GM19467 (cell line): ENCODE results near the gene BCR.

ENCODE experiments used
- ATAC-seq: cut with Tn5 transposase; IDR thresholded peaks from one replicate; pipeline ENCODE4 v1.9.1; 2021; ENCODE audit warnings: mild to moderate bottlenecking, moderate library complexity; ENCODE audit not compliant: unreplicated experiment

Gene BCR

DNA sequence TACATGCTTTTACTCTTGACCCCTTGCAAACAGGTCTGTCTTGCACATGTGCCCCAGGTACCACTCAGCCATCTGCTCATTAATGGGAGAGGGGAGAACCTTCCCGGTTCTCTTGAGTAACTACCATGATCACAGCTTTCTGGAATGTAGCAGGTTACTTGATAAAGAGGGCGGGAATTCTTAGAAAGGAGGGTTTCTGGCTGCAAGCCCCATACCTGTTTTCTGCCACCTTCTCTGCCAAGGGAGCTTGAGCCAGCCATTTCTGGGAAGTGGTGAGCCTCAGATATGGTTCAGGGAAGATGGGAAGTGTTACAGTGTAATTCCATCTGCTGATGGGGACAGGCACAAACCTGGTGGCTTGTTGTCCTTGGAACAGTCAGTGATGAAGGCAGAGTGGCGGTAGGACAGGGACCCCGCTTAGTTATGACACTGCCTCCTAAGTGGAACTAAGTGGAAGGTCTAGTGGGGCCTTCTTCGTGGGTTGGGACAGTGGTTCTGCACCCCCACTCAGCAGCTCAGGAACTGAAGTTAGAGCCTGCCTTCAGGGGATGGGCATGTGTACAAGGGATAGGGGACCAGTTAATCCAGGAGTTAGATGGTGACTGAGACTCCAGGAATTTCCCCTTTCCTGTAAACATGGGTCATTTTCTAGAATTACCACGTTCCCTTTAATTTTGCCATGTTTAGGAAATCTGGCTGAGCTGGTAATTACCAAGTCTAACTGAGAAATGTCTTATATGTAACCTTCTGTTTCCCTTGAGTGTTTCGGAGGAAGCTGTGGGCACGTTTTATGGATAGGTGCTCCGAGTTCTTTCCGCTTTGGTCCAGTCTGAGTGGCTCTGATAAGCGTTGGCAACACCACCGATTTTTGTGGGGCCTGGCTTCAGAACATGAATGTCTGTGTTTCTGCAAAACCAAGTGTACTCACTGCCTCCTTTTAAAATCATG lies 35.3 kb downstream of the BCR start:
- no peak for ATAC-seq

DNA sequence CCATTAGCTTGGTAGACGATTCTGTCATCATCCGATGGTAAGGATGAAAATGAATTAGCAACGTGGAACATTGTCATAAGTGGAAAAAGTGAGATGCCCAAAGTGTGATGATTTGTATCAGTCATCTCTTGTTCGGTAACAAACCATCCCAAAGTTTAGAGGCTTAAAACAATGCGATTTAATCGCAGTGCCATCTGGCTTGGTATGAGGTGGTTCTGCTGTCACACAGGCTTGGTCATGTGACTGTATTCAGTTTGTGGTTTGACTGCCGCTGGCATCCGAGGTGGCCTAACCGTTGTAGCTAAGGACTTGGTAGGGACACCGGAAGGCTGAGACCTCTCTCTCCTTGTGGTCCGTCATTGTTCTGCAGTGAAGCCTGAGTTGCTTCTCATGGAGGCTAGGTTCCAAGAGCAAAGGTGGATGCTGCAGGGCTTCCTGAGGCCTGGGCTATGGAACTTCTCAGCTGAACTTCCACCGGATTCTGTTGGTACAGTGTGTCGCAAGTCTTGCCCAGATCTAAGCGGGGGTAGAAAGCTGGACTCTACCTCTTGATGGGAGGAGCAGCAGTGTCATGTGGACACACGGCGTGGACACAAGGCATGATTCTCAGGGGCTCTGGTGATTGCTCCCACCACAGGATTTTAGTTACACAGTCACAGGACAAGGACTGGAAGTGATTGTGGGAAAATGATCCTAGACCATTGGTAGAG lies 36.3 kb downstream of the BCR start:
- no peak for ATAC-seq

DNA sequence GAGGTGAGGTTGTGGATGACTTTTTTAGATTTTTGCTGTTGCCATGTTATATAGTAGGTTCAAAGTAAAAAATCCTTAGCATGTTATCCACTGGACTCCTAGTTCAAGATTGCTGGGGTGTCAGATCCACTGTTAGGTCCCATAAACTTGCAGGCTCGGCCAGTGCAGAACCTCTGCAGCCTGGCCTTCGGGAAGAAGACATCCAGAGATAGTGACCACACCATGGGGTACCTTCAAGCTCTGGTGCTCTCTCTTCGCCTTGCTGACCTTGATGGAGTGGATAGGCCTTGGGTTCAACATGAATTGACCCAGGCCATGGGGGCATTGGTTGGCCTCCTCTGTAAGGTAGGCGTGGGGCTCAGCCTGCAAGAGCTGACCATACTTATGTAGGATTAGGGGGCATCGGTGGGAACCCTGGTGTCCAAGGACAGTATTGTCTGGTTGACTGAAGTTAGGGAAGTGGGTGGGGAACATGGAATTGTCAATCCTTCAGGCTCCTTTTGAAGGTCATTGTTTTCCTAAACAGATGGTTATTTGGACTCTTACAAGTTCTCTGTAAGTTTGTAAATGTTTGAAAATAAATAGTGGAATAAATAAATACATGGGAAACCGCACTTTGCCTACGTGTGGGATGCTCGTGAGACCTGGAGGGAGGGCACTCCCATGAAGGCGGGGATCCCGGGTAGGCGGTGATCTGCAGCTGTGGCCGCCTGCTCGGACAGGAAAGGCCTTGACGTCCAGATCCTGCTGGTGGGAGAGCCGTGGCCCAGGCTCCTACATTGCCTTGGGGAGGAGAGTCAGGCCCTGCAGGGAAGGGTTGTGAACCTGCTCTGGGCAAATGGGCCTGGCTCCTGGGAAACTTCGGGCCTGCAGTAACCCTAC lies 37.1 kb downstream of the BCR start:
- no peak for ATAC-seq

DNA sequence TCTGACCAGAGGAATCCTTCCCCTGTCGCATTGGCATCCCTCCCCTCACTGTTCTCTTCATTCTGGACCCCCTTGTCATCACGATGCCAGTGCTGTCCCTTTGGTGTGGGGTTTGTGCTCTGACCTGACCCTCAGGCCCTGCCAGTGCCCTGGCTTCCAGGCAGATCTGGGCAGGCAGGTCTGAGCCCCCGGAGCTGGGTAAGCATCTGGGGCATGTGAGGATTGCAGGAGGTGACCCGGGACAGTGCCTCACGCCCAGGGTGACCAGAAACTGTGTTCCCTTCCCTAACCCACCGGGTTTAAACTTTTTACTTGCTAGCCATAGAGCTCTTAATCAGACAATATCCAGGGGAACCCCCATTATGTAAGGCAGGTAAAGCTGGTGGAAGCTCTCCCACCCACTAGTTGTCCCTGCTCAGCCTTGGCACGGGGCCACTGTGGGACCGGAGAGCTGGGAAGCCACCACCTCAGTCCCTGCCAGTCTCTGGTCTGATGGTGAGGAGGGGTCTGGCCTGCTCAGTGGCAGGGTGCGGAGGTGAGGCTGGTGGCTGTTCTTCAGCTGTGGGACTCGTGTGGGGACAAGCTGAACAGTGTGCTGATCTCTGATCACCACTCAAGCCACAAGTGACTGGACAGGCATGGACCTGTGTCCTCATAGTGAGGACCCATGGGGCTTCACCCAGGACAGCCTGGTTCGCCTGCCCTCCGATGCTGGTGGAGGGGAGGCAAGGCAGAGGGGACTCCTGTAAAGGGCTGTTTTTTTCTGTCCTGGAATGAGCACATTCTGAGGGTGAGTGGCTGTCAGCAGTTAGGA lies 38.0 kb downstream of the BCR start:
- ATAC-seq: no peak

DNA sequence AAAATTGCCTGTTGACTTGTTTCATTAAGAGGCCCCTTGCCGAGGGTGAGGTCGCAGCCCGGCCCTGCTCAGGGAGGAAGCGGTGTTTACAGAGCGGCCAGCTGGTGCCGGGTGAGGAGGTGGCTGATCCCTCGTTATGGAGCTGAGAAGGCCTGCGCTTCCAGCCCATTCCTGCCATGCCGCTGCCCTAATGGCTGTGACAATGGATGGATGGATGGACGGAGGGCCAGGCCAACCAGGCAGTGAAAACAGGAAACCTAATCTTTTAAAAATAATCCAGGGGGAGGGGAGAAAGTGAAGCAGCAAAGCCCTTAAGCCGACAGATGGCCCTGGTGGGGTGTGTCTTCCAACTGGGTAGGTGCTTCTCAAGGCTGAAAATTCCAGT lies 38.5 kb downstream of the BCR start:
- no peak for ATAC-seq

DNA sequence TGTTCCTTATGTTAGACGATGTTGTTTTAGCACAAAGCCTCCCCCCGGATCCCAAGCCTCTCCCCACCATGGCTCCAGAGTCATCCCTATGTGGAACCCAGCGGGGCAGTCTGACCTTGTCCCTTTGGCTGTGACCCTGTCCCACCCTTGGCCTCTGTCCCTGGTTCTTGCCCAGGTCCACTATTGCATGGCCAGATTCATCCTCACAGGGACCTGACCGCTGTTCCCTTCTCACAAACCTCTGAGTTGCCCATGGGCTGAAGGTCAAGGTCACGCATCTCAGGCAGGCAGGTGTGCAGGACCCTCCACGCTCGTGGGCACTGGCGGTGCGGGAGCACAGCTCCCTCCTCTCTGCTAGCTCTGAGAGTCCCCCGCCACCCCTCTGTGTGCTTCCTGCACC lies 39.0 kb downstream of the BCR start:
- ATAC-seq: no peak

DNA sequence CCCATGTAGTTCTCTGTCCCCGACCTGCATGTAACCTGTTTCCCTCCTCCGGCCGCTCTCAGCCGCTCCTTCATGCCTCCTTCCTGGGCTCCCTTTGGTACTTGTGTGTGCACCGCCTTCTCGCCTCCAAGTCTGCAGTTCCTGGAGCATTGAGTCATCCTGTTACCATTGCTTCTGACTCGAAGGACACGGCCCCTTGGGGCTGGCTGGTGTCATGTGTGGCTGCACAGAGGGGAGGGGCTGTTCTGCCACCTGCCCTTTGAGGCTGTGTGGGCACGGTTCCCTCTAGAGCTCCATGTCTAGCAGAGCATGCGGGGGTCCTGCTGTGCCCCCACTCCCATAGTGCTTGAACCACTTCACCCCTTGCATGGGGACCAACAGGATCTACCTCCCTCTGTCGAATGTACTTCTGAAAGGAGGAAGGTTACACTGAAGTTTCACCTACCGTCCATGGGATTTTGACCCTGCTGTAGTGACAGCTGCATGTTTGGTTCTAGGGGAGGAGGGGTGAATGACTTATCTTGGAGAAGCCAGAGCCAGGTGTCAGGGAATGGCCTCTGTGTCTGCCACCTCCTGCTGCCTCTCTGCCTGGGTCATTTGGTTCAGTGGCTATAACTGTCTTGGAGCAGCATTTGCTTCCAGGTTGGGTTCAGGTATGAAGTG lies 39.6 kb downstream of the BCR start:
- no peak for ATAC-seq

DNA sequence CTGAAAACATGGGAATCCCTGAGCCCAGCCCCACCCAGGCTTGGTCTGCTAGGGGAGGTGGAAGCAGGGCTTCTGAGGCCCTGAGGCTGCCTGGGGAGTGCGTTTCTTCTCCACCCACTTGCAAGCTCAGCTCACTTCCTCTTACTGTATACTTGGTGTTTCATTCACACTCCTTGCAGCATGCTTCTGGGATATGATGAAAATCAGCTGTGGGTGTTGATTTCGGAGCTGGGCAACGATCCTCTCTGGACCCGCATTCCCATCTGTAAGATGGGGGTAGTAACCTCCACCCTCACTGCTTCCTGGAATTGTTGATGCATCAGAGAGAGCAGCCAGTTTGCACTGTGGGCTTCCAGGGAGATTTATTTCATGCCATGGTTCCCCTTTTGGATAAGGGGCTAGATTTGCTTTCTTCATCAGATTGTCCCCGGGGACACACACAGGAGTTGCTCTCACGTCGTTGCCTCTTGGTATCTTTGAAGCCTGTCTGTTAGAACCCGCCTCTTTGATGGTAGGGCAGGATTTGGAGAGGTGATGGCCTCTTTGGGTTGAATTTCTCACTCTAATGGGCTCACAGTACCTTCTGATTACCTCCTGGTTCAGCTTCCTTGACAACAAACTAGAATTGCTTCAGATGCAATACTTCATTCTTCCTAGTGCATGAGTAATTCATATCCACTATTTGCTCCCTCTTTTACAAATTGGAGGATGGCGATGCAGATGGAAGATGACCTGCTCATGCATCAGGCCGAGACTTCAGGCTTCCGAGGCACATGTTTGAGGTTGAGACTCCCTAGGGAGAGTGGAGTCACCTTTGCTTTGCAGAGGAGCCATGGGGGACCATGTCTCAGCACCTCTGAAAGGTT lies 40.4 kb downstream of the BCR start:
- ATAC-seq: no peak

DNA sequence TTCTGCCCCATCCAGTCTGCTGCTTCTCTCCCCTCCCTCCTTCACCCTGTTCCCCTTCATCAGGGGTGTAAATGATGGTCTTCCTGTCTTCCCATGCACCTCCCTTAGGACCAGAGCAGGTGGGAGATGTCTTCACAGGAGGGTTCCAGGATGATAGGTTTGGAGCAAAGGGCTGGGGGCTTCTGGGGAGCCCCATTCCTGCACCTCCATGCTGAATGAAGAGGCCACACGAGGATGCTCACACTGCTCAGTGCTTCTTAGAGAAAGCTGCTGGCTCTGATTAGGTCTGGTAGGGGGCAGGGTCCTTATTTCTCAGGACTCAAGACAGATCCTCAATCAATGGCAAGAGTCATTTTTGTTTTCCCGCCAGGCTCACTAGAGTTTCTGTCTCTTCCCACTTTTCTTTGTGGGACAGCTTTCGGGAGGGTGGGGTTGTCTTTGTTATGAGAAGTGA lies 41.1 kb downstream of the BCR start:
- ATAC-seq: no peak

DNA sequence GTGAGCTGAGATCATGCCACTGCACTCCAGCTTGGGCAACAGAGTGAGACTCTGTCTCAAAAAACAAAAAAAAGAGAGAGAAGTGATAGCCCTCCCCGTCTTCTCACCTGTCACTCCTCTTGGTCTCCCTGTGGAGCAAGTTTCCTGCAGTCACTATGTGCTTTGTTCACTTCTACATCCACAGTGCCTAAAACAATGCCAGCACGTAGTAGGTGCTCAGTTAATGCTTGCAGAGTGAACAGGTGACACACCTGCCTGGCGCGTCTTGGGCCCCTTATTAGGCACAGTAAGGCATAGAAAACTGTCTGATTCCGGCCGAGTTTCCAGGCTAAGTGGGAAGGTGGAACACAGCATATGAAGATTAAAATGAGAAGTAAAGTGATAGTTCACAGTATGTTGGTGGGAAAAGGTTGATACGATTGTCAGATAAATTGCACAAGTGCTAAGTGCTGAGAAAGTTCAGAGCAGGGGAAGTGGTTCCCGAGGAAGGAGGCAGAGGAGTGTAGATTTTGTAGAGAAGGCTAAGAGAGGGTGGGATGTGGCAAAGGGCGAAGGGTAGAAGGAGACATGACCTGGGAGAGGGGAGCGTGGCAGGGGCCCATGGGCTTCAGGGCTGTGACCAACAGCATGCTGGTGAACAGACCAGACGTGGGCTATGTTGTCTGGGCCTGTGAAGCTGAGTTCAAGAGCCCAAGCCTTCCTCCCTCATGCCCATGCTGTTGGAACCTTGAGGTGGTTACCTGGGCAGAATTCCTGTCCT lies 41.9 kb downstream of the BCR start:
- ATAC-seq: no peak

DNA sequence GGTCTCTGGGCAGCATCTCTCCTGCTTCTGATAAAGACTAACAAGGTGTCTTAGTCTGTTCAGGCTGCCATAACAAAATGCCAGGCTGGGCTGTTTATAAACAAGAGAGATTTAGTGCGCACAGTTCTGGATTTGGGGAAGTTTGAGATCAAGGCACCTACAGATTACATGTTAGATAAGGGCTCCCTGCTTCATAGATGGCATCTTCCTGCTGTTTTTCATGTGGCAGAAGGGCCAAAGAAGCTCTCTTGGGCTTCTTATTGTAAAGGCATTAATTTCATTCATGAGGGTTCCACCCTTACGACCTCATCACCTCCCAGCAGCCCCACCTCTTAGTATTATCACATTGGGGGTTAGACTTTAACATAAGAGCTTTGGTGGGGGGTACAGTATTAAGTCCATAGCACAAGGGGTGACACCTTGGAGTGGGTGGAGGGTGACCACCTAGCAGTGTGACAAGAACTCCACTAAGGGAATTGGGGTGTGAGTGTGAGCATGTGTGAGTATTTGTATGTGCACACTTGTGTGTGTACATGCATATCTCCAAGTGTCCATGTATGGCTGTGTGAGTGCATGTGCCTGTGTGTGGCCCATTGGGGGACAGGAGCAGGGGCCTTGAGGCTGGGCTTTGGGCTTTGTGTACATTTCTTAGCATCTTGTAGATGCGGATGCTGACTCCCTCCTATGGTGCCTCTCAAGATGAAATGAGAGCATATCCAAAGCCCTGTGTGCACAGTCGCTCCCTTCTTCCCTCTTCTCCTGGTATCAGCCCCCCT lies 42.7 kb downstream of the BCR start:
- no peak for ATAC-seq

DNA sequence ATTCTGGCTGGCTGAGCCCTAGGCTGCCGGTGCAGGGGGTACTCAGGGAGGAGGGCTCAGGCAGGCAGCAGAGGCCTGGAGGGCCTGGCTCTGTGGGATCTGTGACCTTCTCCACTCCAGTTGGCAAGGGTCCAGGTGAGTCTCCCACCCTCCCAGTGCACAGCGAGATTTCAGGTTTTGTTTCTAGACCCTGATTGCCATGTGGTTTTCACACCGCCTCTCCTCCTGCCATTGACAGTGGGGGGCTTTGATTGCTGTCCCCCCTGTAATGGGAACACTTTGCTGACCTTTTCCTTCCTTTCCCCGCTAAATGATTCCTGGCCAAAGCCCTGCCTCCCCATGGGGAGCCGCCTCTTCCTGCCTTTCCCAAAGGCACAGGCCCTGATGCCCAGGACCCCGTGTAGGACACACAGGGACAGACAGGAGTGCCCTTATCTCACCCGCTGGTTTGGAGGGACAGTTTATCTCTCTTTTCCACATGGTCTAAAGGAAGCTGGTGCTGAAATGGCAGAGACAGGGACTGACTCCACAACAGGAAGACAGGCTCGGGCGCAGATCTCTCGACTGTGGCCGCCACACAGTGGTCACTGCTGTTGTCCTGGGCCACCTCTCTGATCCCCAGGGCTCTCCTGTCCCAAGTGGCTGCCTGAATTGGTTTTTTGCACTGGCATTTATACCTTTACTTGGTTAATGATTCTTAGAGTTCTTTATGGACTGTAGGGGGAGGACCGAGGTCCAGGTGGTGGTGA lies 43.4 kb downstream of the BCR start:
- ATAC-seq: no peak

DNA sequence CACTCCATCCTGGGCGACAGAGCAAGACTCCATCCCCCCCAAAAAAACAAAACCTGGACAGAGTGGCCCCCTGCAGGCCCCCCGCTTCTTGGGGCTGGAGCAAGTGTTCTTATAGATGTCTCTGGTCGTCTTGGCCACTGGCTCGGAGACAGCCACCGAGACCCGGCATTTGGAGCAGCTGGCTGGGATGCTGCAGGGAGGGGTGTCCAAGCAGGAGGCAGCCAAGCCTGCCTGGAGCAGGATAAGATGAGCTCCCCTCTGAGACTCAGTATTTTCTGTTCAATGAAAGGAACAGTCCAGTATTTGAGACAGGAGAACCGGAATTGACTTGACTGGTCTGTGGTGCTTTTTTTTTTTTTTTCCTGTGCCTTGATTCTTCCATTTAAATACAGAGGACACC lies 44.5 kb downstream of the BCR start:
- no peak for ATAC-seq

DNA sequence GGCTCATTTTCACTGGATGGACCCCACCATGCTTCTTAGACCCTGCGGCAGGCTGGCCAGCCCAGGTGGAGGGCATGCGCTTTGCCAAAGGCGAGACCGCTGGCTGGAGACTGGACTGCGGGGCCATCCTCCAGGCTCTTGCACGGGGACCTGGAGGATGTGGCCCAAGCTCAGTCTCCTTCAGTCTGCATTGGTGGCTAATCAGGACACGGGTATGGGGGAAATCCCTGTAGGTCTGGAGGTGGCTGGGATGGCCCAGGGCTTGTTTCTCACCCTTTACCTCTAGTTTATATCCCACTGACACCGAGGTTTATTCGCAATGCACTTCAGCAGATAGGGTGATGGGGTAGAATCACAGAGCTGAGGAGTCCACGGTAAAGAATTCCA lies 45.0 kb downstream of the BCR start:
- no peak for ATAC-seq

DNA sequence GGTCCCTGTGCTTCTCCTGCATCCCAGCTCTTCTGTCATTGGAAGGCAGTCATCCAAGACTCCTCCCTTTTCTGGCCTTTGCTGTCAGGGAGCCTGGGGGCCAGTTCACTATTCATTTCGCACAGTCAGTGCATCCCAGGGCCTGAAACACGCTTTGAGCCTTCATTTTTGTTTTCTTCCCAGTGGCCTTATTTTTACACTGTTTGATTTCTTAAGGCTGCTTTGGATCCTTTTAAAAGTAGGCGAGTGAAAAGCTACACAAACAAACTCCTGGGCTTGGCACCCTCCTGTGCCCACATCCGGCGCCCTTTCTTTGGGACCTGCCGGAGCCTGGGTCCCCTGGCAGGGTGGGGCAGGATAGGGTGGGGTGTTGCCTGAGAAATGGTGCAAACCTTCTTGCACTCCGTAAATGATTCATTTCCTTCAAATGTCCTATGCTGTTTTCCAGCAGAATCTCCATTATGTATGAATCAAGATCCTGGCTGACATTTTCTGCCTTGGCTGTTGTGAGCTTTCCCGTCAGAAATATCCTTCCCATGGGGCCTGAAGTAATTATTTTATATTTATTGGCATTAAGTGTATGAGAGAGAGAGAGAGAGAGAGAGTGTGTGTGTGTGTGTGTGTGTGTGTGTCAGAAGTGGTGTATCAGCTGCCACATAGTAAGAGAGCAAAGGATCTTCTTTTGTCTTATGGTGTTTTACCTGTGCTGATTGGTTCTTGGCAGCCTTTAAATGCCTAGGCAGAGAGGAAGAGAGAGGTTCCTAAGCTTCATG lies 45.6 kb downstream of the BCR start:
- ATAC-seq: no peak

DNA sequence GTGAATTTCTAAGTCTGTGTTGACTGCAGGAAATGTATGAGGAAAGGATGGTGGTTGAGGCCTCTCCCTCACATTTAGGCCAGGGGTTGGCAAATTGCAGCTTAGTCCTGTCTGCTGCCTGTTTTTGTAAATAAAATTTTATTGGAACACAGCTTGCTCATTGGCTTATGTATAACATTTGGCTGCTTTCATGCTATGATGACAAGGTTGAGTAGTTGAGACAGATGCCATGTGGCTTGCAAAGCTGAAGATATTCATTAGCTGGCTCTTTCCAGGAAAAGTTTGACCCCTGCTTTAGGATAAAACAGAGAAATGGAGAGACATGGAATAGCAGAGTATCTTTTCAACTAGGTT lies 46.2 kb downstream of the BCR start:
- no peak for ATAC-seq
